Muscle layer of duodenum (tissue), 2 donors: Measurements from ENCODE around the gene WNT3A.

Source experiments
- H3K27ac ChIP-seq: one replicate; pipeline ENCODE4 v1.7.0; 2013; ENCODE audit warnings: mild to moderate bottlenecking, low read length
- H3K27me3 ChIP-seq: one replicate; pipeline ENCODE4 v1.7.0; 2013; ENCODE audit warnings: low read depth, mild to moderate bottlenecking, control low read depth, low read length
- H3K36me3 ChIP-seq, 2 donors: one replicate each; pipeline ENCODE4 v1.7.0; 2013; ENCODE audit warnings: low read length in 2 of 2, control low read depth in 1 of 2, mild to moderate bottlenecking in 1 of 2; ENCODE audit not compliant: insufficient read depth in 2 of 2, control insufficient read depth in 1 of 2
- H3K4me1 ChIP-seq, 2 donors: one replicate each; pipeline ENCODE4 v1.7.0; 2013; ENCODE audit warnings: low read length in 2 of 2, mild to moderate bottlenecking in 2 of 2, control low read depth in 1 of 2, moderate library complexity in 1 of 2; ENCODE audit not compliant: insufficient read depth in 2 of 2, control insufficient read depth in 1 of 2
- H3K4me3 ChIP-seq, 2 donors: one replicate each; pipeline ENCODE4 v1.7.0; 2013; ENCODE audit warnings: low read length in 2 of 2, low read depth in 1 of 2, mild to moderate bottlenecking in 1 of 2
- H3K9me3 ChIP-seq, 2 donors: one replicate each; pipeline ENCODE4 v1.7.0; 2013; ENCODE audit warnings: low read length in 2 of 2, control low read depth in 1 of 2, mild to moderate bottlenecking in 1 of 2; ENCODE audit not compliant: control insufficient read depth in 1 of 2
- donor health status: healthy.

Gene WNT3A

DNA sequence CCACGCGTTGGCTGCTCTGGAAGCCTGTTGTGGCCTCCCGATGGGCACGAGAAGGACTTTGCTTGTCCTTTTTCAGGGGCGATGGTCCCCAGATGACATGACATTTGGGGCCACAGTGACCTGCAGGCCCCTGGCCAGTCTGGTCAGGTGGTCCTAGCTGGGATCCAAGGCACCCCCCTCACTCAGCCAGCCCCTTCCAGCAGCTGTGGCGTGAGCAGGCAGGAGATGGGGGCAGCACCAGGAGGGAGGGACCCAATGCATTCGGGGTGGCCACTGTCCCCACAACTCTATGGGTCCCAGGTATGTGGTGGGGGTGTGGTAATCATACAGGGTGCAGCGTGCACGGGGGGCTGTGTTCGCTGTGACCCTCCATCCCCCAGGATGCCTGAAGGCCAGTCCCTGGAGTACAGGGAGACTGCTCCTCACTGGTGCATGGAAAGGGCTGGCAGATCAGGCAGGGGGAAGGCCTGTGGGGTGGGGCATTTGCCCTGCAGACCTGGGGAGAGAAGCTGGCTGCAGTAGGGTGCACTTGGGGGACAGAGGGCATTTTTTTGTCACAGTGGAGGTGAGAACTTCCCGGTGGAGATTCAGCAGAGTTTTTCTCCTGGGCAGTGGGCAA lies 31.7 kb downstream of the WNT3A start:
- Histone ChIP-seq H3K27me3 (peaks cover 29% of the 10 kb centered on the region), H3K36me3 (no peaks in the 10 kb centered on the region), H3K4me1 (peaks cover 0 to 5% of the 10 kb centered on the region in 2 donors), H3K4me3 (no peak overlapping the region), H3K9me3 (peaks cover 0 to under 1% of the 10 kb centered on the region in 2 donors), H3K27ac (no peak overlapping the region)

DNA sequence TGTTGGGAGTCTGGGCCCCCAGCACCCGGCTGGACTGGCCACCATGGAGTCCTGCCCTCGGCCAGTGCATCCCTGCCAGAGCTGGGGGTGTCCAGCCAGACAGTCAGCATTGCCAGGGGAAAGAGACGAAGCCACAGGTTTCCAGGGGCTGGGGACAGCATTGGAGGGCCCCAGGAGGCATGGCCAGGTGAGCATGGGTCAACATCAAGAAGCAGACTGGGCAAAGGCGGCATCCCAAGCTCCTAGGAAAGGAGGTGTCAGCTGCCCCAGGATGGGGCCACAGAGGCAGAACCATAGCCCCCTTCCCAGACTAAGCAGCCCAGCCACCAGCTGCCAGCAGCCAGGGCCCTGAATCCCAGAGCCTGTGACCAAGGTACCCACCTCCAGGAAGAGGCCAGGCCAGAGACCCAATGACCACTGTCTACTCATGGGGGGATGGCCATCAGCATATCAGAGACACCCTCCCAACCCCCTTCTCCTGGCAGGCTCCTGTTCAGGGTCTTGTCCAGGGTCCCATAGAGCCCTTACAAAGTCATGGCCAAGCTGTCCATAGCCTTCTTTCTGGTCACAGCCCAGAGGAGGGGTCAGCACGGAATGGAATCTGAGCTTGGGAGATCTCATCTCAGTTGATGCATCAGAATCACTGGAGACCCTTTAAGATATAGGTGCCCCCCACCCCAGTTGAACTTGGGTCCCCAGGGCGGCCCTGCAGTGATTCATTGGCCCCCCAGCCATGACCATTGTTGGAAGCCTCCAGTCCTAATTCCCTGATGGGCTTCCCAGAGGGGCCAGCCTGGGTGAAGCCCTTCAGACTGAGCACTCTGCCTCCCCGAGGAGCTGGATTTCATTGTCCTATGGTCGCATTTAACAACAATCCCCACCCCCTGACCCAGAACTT lies 32.5 kb downstream of the WNT3A start:
- Histone ChIP-seq H3K4me3 (no peak overlapping the region), H3K27me3 (peaks cover 29% of the 10 kb centered on the region), H3K9me3 (no peaks in the 10 kb centered on the region), H3K36me3 (no peaks in the 10 kb centered on the region), H3K27ac (no peak overlapping the region), H3K4me1 (peaks cover 0 to 5% of the 10 kb centered on the region in 2 donors)

DNA sequence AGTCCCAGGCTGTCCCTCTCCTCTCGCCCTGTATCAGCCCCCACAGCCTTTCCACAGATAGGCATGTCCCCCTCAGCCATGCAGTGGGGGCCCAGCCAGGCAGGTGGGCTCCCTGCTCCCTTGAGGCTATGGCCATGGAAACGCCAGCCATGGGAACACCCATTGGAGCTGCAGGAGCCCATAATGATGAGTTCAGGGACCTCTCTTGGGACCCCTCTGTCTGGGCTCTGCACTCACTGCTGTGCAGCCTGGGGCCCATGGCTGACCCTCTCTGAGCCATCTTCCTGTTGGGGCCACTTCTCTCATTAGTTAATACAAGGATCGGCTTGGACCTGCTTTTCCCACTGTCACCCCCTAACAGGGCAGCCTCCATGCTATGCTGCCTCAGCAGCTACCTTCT lies 33.2 kb downstream of the WNT3A start:
- no peak overlapping the region for H3K27ac ChIP-seq
- H3K27me3 ChIP-seq: peaks cover 29% of the 10 kb centered on the region
- H3K4me1 ChIP-seq: peaks cover 0 to 5% of the 10 kb centered on the region in 2 donors

DNA sequence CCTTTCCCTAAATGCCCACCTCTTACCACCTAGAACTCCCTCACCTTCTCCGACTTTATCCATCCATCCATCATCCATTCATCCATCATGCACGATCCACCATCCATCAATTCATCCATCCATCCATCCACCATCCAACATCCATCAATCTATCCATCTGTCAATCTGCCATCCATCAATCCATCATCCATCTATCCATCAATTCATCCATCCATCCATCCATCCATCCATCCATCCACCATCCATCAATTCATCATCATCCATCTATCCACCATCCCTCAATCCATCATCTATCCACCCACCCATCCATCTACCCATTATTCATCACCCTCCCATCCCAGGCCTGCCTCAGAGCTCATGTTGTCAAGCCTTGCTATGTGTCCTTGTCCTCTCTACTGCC lies 34.5 kb downstream of the WNT3A start:
- H3K36me3 ChIP-seq: no peaks in the 10 kb centered on the region
- no peak overlapping the region for H3K27ac ChIP-seq
- no peak overlapping the region for H3K4me3 ChIP-seq
- peaks cover 24% of the 10 kb centered on the region for H3K27me3 ChIP-seq
- peaks cover 0 to 5% of the 10 kb centered on the region in 2 donors for H3K4me1 ChIP-seq
- H3K9me3 ChIP-seq: no peaks in the 10 kb centered on the region

More for the DNA sequence above, 33.2 kb downstream of the WNT3A start:
- no peaks in the 10 kb centered on the region for H3K9me3 ChIP-seq
- no peak overlapping the region for H3K4me3 ChIP-seq
- no peaks in the 10 kb centered on the region for H3K36me3 ChIP-seq

DNA sequence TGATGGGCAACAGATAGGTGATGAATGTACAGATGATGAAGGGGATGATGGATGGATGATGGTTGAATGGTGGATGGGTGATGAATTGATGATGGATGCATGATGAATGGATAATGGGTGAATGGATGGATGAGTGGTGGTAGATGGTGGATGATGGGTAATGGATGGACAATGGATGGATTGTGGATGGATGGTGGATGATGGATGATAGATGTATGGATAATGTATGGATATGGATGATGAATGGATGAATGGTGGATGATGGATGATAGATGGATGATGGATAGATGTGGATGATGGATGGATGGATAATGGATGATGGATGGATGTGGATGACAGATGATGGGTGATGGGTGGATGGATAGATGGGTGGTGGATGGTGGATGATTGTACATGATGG lies 35.7 kb downstream of the WNT3A start:
- H3K27me3 ChIP-seq: peaks cover 13% of the 10 kb centered on the region
- H3K27ac ChIP-seq: no peak overlapping the region
- no peaks in the 10 kb centered on the region for H3K9me3 ChIP-seq

DNA sequence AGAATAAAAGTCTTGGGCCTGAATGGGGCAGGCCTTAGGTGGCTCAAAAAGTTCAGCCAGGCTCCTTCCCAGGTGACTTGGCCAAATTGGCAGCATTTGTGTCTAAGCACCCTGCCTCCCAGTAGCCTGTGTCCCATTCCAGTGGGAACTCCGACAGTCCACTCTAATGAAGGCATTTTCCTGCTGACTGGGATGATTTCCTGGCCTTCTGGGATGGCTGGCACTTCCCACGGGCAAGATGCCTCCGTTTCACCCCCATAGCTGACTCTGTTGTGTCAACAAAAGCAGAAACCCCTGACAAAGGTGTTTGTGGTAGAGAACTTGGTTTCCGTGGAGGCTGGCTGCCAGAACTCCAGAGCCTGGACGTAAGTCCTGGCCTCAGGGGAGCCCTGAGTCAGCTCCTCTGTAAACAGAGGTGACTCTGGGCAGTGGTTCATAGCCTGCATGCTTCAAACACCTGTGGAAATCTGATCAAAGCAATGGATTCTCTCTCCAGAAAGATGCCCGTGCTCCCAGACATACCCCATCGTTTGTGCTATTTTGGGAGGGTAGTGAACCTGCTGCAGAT lies 36.6 kb downstream of the WNT3A start:
- no peak overlapping the region for H3K4me3 ChIP-seq
- no peak overlapping the region for H3K27ac ChIP-seq
- no peaks in the 10 kb centered on the region for H3K4me1 ChIP-seq
- H3K9me3 ChIP-seq: no peaks in the 10 kb centered on the region
- no peaks in the 10 kb centered on the region for H3K36me3 ChIP-seq
- peaks cover 8% of the 10 kb centered on the region for H3K27me3 ChIP-seq

More for the DNA sequence above, 35.7 kb downstream of the WNT3A start:
- no peak overlapping the region for H3K4me3 ChIP-seq
- H3K36me3 ChIP-seq: no peaks in the 10 kb centered on the region
- H3K4me1 ChIP-seq: peaks cover 0 to 1% of the 10 kb centered on the region in 2 donors

DNA sequence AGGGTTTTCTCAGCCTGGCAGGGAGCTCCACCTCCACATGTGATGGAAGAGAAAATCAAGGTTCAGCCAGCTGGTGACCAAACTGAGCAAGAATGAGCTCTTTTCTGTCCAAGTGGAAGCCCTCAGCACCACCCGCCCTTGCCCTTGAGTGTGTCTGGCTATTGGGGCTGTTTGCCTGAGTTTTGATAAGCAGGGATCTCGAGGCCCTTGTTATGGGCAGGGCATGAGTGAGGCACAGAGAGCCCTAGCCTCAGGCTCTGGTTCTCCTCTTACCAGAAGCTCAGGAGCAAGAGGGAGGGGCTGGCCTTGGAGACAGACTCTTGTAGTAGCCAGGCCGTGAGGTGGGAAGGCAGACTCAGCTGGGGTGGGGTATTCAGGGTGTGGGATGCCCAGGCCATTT lies 38.2 kb downstream of the WNT3A start:
- Histone ChIP-seq H3K27ac (no peak overlapping the region), H3K4me3 (no peak overlapping the region), H3K36me3 (no peaks in the 10 kb centered on the region), H3K27me3 (no peaks in the 10 kb centered on the region), H3K9me3 (no peaks in the 10 kb centered on the region), H3K4me1 (no peaks in the 10 kb centered on the region)

DNA sequence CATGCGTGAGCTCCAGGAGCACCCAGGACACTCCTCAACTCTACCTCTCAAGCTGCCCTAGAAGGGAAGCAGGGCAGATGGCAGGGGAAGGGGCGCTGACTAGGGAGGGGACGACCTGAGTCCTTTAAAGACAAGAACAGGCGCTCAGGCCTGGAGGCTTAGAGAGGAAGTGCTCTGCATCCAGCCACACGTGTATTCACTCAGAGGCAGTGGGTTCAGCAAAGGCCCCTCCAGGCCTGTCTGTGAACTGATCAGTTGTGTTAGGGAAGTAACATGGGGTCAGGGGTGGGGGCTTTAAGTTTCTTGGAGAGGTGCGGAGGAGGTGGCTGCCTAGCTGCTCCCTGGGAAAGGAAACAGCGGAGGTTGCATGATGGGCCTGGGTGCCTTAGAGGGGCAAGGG lies 38.6 kb downstream of the WNT3A start:
- H3K4me1 ChIP-seq: no peaks in the 10 kb centered on the region
- H3K4me3 ChIP-seq: no peak overlapping the region
- no peaks in the 10 kb centered on the region for H3K9me3 ChIP-seq
- no peak overlapping the region for H3K27ac ChIP-seq
- H3K27me3 ChIP-seq: no peaks in the 10 kb centered on the region
- H3K36me3 ChIP-seq: no peaks in the 10 kb centered on the region

DNA sequence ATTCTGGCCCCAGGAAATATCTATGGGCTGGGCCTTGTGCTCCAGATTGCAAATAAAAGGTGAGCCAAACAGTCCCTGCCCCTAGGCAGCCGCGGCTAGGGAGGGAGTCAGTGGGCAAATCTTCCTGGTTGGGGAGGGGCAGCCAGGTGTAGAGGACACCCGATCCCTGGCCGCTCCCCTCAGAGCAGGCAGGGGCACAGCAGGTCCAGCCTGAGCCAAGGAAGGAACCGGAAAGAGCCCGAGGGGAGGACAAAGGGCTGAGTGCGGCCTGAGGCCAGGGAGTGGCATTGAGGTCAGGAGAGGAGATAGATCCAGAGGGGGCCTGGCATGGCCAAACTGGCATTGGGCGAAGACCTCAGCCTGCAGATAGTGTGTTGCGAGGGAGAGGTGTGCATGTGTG lies 39.1 kb downstream of the WNT3A start:
- no peaks in the 10 kb centered on the region for H3K27me3 ChIP-seq
- H3K27ac ChIP-seq: no peak overlapping the region

DNA sequence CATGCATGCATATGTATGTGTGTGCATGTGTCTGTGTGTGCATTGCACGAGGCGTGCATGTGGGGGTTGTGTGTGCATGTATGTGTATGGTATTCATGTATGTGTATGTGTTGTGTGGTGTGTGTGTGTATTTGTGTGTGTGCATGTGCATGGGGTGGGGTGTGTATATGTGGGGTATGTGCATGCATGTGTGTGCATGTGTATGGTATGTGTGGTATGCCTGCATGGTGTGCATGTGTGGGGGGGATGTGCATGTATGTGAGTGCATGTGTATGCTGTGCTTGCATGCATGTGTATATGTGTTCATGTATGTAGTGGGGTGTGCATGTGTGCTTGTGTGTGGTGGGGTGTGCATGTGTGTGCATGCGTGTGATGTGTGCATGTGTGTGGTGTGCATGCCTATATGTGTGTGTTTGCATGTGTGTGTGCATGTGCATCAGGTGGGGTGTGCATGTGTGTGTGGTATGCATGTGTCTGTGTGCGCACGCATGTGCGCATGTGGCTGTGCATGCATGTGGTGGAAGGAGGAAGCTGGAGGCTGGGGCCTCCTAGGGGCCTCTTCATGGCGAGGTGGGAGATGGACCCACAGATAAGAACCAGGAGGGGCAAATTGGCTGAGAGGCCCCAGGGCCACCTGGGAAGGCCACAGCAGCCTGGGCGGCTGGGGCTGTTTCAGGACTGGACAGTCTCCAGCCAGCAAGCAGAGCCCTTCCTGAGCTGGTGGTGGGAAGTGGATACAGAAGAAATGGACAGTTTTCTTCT lies 39.8 kb downstream of the WNT3A start:
- Histone ChIP-seq H3K27me3 (no peaks in the 10 kb centered on the region), H3K4me3 (no peak overlapping the region), H3K36me3 (no peaks in the 10 kb centered on the region)

More for the DNA sequence above, 39.1 kb downstream of the WNT3A start:
- Histone ChIP-seq H3K4me1 (no peaks in the 10 kb centered on the region), H3K4me3 (no peak overlapping the region), H3K36me3 (no peaks in the 10 kb centered on the region), H3K9me3 (no peaks in the 10 kb centered on the region)

DNA sequence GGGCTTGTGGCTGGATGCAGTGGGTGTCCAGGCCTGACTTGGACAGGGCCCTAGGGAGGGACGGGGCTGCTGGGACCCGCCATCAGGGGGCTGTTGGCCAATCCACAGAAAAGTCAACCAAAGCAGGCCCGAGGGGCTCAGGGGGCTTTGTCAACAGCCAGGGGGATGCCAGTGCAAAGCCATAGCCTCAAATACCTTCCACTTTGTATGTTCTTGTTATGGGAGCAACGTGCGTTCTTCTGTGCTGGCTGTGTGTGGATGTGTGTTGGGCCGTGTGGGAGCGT lies 40.3 kb downstream of the WNT3A start:
- Histone ChIP-seq H3K4me3 (no peak overlapping the region), H3K36me3 (no peaks in the 10 kb centered on the region), H3K4me1 (no peaks in the 10 kb centered on the region), H3K9me3 (no peaks in the 10 kb centered on the region), H3K27me3 (no peaks in the 10 kb centered on the region), H3K27ac (no peak overlapping the region)

More for the DNA sequence above, 39.8 kb downstream of the WNT3A start:
- H3K4me1 ChIP-seq: no peaks in the 10 kb centered on the region
- no peak overlapping the region for H3K27ac ChIP-seq
- H3K9me3 ChIP-seq: no peaks in the 10 kb centered on the region
